Measurements from ENCODE around the gene INSIG2.

GRCh38 chr2:118090387-118091139, 2.3 kb downstream of the INSIG2 start:
- TF ChIP-seq CTCF (conservative IDR thresholded peaks at IDR 0.05; ENCODE audit: low read depth, low read length) (no peak), EZH2 (IDR thresholded peaks at IDR 0.05; ENCODE audit: borderline replicate concordance, low read depth, low read length, poor library complexity, severe bottlenecking) (no peak)
